Measurements from ENCODE around the gene DENND5B. TPM values are rescaled to one million over a fixed set of nuclear protein-coding genes. Genes with fewer than 3 reads are reported as not detected.
"Not testable (repeated sequence)": the region's sequence is repeated elsewhere in the genome, so short reads cannot be mapped to it uniquely, and the experiment has no call there.

Gene DENND5B
- 25.1 and 28.3 TPM in 2 replicates for total RNA-seq (2014; rRNA removed; shearing (Covaris generic))

- peak; percentile 69 for DNase-seq (ENCODE audit: low spot score)
These were observed at the start of gene DENND5B for GRCh38 chr12:31590642-31591379. DENND5B (minus strand) TSS chr12:31591136; CDS start chr12:31590832, 304 bp downstream.

GRCh38 chr12:31634620-31635019 is 43.7 kb upstream of the DENND5B start:
- DNase-seq (ENCODE audit: low spot score) = no peak

- DNase-seq (ENCODE audit: low spot score) = no peak
These were observed 42.5 kb upstream of the DENND5B start for GRCh38 chr12:31633464-31633863.

- no peak for DNase-seq (ENCODE audit: low spot score)
These were observed 40.9 kb upstream of the DENND5B start for GRCh38 chr12:31631809-31632208.

- DNase-seq (ENCODE audit: low spot score) = no peak
These were observed 40.2 kb upstream of the DENND5B start for GRCh38 chr12:31631023-31631724.

- no peak for DNase-seq (ENCODE audit: low spot score)
These were observed 39.1 kb upstream of the DENND5B start for GRCh38 chr12:31629756-31630732.

GRCh38 chr12:31627456-31628054 is 36.6 kb upstream of the DENND5B start:
- no peak for DNase-seq (ENCODE audit: low spot score)

- DNase-seq (ENCODE audit: low spot score) = no peak
These were observed 35.5 kb upstream of the DENND5B start for GRCh38 chr12:31626270-31626995.

- DNase-seq (ENCODE audit: low spot score) = no peak
These were observed 31.1 kb upstream of the DENND5B start for GRCh38 chr12:31622038-31622437.

GRCh38 chr12:31620311-31620710 is 29.4 kb upstream of the DENND5B start:
- peak; percentile 85 for DNase-seq (ENCODE audit: low spot score)

GRCh38 chr12:31618228-31619025 is 27.5 kb upstream of the DENND5B start:
- DNase-seq (ENCODE audit: low spot score) = no peak

- DNase-seq (ENCODE audit: low spot score) = no peak
These were observed 21.9 kb upstream of the DENND5B start for GRCh38 chr12:31612819-31613218.

- DNase-seq (ENCODE audit: low spot score) = not testable (repeated sequence)
These were observed 17.4 kb upstream of the DENND5B start for GRCh38 chr12:31608299-31608698.

GRCh38 chr12:31605531-31605930 is 14.6 kb upstream of the DENND5B start:
- no peak for DNase-seq (ENCODE audit: low spot score)

GRCh38 chr12:31603546-31604009 is 12.6 kb upstream of the DENND5B start:
- no peak for DNase-seq (ENCODE audit: low spot score)

GRCh38 chr12:31600750-31601149 is 9.8 kb upstream of the DENND5B start:
- DNase-seq (ENCODE audit: low spot score) = no peak

- no peak for DNase-seq (ENCODE audit: low spot score)
These were observed 9.3 kb upstream of the DENND5B start for GRCh38 chr12:31600252-31600651.

GRCh38 chr12:31599053-31599452 is 8.1 kb upstream of the DENND5B start:
- no peak for DNase-seq (ENCODE audit: low spot score)

GRCh38 chr12:31597066-31597465 is 6.1 kb upstream of the DENND5B start:
- no peak for DNase-seq (ENCODE audit: low spot score)

- no peak for DNase-seq (ENCODE audit: low spot score)
These were observed 3.7 kb upstream of the DENND5B start for GRCh38 chr12:31594681-31595080.
